HG03469 (cell line): ENCODE results near the gene SLC2A3.
"Not testable (repeated sequence)": the region's sequence is repeated elsewhere in the genome, so short reads cannot be mapped to it uniquely, and the experiment has no call there.

Experiments used
- ATAC-seq: cut with Tn5 transposase; IDR thresholded peaks from one replicate; pipeline ENCODE4 v1.9.1; 2021; ENCODE audit warnings: mild to moderate bottlenecking, moderate library complexity, moderate number of reproducible peaks; ENCODE audit not compliant: unreplicated experiment

The SLC2A3 gene

DNA sequence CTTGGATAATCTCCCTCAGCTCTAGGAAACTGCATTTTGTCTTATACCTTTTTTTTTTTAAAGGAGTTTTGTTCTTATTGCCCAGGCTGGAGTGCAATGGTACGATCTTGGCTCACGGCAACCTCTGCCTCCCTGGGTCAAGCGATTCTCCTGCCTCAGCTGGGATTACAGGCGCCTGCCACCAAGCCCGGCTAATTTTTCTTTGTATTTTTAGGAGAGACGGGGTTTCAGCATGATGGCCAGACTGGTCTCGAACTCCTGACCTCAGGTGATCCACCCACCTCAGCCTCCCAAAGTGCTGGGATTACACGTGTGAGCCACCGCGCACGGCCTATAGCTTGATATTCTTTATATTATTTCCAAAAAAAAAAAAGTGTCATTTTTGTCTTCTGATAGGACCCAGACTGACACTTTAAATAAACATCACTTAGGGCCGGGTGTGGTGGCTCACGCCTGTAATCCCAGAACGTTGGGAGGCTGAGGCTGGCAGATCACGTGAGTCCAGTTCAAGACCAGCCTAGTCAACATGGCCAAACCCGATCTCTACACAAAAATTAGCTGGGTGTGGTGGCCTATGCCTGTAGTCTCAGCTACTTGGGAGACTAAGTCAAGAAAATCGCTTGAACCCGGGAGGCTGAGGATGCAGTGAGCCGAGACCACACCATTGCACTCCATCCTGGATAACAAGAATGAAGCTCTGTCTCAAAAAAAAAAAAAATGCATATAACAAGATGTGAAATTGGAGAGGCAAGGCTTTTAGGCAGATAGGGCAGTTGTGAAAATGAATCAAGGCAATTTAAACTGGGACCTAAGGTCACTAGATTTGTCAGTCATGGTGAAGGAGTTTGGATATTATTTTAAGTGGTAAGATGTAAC is 18.4 kb downstream of the SLC2A3 start:
- no peak for ATAC-seq

DNA sequence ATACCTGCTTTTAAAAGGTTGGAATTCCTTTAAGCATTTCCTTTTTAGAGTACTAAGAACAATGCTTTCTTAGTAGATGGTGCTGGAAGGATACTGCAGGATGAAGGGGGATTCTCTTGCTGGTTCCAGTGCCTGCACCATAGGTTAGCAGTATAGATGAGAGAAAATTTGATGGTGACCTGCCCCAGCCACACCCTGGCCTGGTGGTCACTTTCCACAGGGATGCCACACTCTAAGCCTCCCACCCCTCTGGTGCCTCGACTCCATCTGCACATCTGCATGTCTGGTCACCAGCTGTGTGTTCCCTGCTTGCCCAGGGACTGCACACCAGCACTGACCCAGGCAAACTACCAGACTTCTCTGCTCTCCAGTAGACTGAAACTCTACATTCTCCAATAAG is 19.1 kb downstream of the SLC2A3 start:
- ATAC-seq = no peak

DNA sequence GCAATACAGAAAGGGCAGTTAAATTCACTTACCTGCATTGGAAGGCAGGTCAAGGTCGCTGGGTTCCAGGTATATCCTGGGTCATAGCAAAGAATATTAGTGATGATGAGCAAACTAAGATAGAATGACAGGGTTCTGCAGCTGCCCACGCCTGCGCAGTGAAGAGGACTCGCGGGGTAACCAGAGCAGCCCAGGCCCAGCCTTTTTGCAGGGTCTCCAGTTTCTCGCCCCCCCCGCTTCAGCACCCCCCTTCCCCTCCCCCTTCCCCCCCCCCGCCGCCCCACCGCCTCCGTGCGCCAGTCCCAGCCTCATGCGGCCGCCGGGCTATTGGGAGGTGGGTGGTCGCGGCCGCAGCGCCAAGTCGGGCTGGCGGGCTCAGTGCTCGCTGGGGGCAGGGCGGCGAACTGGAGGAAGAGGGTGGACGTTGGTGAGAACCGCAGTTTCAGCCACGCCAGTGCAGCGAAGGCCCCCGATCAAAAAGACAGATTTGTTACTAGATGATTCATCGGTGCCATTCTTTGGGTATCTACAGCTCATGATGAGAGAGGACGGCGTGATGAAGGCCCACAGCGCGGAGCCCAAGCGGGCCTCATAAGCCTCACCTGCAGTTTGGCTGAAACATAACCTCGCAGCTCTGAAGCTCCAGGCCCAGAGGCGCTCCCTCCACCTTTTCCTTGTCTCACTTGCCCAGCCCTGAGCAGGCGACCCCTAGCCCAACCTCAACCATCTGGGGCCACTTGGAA is 20.2 kb downstream of the SLC2A3 start:
- no peak for ATAC-seq

DNA sequence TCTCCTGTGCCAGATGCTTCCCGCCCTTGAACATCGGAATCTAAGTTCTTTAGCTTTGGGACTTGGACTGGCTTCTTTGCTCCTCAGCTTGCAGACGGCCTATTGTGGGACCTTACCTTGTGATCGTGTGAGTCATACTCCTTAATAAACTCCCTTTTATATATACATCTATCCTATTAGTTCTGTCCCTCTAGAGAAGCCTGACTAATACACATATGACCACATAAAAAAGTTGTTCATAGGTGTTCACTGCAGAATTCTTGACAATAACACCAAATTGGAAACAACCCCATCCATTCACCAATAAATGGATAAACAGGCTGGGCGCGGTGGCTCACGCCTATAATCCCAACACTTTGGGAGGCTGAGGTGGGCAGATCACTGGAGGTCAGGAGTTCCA is 25.9 kb downstream of the SLC2A3 start:
- ATAC-seq = not testable (repeated sequence)

DNA sequence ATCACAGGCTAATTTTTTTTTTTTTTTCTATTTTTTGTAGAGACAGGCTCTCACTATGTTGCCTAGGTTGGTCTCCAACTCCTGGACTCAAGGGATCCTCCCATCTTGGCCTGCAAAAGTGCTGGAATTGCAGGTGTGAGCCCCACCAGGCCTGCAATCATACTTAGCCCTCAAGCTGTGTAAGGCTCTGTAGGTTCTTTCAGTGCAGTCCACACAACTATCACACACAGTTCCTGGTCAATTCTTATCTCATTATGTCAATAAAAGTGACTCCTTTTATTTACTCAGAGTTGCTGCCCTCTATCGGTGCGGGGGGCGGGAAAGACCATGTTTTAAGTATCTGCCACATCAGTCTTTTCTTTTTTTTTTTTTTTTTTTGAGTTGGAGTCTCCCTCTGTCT is 29.0 kb downstream of the SLC2A3 start:
- ATAC-seq = no peak

DNA sequence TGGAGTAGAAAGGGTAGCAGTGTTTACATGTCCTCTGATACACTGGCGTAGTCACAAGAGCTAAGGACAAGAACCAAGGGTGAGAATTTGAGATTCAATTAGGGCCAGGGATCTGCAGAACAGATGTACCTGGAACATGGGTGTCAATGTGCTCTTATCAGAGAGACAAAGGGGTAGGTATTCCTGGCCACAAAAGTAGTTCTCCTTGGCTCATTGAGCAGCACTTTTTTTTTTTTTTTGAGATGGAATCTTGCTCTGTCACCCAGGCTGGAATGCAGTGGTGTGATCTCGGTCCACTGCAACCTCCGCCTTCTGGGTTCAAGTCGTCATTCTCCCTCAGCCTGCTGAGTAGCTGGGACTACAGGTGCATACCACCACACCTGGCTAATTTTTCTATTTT is 29.7 kb downstream of the SLC2A3 start:
- ATAC-seq = not testable (repeated sequence)

DNA sequence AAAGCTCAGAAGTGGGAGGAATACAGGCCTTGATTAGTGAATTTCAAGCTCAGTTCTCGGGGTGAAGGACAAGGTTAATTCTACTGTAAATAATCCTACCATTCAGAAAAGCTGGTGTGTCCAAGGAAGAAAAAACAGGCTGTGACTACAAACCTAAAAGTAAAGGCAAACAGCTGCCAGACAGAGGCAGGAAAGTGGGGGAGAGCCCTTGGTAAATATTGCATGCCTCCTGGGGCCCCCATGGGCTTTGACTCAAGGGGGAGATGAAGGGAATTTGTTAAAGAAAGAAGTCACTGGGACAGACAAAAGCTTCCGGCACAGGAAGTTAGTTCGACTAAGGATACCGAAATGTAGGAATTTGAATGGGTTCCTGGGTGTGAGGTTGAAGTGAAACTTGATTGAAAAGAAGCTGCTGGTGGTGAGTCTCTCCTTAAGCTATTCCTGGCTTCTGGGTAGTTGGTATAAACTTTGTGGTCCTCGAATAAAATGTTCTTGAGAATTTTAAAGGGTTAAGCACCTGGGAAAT is 30.3 kb downstream of the SLC2A3 start:
- not testable (repeated sequence) for ATAC-seq

DNA sequence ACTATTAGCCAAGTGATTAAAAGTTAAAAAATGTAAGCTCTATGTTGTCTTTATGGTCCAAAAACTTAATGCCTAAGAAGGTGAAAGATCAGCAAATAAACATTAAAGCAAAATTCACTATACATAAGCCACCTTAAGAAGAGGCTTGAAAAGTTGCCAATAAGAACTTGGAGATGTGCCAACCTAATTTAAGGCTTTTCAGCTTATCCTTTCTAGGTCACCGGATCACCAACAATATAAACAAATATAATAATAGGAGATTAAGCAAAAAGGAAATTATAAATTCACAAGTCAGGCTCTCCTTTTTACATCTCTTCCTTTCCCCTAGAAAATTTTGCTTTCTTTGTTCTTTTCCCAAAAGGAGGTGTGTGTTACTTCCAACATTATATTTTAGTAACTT is 30.9 kb downstream of the SLC2A3 start:
- no peak for ATAC-seq

DNA sequence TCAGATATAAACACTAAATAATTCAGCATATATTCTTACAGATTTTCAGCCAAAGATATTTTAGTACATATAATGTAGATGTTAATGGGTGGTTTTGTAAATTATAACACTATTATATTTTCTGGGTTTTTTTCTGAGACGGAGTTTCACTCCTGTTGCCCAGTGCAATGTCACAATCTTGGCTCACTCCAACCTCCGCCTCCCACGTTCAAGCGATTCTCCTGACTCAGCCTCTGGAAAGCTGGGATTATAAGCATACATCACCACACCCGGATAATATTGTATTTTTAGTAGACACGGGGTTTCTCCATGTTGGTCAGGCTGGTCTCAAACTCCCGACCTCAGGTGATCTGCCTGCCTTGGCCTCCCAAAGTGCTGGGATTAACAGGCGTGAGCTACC is 33.6 kb downstream of the SLC2A3 start:
- not testable (repeated sequence) for ATAC-seq

DNA sequence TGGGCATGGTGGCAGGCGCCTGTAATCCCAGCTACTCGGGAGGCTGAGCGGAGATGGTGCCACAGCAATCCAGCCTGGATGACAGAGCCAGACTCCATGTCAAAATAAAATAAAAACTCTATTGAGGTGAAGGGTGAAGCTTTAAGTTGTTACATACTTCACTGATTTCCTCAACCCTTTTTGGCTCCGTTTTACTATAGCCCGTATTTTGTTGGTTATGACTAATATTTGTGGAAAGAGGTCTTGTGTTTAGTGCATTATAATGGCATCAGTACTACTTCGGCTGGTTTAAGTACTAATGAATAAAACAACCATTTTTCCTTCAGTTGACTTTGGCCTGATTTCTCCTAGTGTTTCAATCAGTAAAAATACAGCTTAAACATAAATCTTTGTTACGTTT is 36.2 kb downstream of the SLC2A3 start:
- no peak for ATAC-seq

DNA sequence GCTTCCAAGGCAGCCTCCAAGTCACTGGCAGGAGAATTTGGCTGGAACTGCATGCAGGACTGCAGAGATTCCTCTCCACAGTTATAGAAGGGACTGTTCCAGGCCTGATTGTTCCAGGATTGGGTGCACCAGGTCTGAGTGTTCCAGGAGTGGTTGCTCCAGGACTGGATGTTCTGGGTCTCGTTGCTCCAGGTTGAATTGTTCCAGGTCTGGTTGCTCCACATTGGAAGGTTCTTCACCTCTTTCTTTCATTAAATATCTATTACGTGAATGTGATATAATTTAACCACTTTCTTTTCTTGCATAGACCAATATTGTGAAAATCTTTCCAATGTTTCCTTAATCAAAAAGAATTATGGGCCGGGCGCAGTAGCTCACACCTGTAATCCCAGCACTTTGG is 39.3 kb downstream of the SLC2A3 start:
- not testable (repeated sequence) for ATAC-seq

DNA sequence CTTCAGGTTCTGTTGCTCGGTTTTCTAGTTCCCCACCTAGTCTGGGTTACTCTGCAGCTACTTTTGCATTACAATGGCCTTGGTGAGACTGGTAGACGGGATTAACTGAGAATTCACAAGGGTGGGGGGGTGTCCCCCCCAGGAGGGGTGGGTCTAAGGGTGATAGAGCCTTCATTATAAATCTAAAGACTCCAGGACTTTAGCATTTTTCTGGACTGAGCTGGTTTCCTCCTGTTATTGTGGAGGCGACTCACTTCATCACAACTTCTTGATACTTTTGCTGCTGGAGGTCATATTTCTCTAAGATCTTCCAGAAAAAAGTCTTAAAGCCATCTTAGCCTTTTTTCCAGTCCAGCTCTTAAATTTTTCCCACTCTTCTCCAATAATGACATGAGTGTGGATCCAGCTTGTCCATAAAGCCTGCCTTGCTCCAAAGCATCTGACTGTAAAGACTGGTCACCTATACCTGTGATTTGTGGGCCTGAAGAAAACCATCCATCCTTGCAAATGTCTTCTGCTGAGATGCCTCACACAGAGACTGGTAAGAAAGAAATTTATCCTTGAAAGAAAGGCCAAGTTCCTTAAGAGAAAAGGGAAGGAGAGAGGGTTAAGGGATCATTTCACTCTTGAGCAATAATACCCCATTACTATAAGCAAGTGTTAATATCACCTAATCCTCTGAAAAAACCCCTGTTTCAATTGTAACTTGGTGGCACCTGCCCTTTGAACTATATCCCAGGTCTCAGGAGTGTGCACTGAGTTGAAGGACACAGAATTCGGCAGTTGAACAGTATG is 43.6 kb downstream of the SLC2A3 start:
- ATAC-seq = no peak

DNA sequence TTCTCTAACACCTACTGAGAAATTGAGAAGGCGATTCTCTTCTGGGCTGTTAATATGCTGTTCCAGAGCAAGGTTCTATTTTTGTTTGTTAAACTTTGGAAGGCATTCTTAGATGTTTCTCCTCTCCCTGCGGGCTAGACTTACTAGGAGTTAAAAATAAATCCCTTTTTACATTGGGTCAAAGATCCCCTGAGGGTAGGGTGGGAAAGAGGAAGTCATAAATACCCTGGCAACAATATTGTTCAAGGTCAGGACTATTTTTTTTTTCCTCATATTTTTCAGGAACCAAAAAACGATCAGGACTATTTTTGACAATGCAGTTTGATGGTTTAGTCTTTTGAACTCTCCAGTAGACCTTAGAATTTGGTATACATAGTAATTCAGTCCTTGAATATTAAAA is 51.3 kb downstream of the SLC2A3 start:
- no peak for ATAC-seq

DNA sequence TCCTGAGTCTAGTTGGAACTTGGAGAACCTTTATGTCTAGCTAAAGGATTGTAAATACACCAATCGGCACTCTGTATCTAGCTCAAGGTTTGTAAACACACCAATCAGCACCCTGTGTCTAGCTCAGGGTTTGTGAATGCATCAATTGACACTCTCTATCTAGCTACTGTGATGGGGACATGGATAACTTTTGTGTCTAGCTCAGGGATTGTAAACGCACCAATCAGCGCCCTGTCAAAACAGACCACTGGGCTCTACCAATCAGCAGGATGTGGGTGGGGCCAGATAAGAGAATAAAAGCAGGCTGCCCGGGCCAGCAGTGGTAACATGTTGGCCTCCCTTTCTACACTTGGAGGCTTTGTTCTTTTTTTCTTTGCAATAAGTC is 54.3 kb downstream of the SLC2A3 start:
- not testable (repeated sequence) for ATAC-seq

DNA sequence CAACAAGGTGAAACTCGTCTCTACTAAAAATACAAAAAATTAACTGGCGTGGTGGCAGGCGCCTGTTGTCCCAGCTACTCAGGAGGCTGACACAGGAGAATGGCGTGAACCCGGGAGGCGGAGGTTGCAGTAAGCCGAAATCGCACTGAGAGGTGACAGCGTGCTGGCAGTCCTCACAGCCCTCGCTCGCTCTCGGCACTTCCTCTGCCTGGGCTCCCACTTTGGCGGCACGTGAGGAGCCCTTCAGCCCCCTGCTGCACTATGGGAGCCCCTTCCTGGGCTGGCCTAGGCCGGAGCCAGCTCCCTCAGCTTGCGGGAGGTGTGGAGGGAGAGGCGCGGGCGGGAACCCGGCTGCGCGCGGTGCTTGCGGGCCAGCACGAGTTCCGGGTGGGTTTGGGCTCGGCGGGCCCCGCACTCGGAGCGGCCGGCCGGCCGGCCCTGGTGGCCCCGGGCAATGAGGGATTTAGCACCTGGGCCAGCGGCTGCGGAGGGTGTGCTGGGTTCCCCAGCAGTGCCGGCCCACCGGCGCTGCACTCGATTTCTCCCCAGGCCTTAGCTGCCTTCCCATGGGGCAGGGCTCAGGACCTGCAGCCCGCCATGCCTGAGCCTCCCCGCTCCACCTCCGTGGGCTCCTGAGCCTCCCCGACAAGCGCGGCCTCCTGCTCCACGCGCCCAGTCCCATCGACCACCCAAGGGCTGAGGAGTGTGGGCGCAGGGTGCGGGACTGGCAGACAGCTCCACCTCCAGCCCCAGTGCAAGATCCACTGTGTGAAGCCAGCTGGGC is 54.8 kb downstream of the SLC2A3 start:
- not testable (repeated sequence) for ATAC-seq

DNA sequence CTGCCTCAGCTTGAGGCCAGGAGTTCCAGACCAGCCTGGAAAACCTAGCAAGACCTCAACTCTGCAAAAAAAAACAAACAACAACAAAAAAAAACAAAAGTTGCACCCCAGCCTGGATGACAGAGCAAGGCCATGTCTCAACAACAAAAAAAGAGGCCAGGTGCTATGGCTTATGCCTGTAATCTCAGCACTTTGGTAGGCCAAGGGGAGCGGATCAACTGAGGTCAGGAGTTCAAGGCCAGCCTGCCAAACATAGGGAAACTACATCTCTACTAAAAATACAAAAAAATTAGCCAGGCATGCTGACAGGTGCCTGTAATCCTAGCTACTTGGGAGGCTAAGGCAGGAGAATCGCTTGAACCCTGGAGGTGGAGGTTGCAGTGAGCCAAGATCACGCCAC is 56.7 kb downstream of the SLC2A3 start:
- ATAC-seq = no peak

DNA sequence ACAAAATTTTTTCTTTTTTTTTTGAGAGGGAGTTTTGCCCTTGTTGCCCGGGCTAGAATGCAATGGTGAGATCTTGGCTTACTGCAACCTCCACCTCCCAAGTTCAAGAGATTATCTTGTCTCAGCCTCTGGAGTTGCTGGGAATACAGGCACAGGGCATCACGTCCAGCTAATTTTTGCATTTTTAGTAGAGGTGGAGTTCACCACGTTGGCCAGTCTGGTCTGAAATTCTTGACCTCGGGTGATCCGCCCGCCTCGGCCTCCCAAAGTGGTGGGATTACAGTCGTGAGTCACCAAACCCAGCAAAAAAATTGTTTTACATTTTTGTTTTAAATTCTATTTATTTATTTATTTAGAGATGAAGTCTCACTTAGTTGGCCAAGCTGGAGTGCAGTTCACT is 58.6 kb downstream of the SLC2A3 start:
- no peak for ATAC-seq

DNA sequence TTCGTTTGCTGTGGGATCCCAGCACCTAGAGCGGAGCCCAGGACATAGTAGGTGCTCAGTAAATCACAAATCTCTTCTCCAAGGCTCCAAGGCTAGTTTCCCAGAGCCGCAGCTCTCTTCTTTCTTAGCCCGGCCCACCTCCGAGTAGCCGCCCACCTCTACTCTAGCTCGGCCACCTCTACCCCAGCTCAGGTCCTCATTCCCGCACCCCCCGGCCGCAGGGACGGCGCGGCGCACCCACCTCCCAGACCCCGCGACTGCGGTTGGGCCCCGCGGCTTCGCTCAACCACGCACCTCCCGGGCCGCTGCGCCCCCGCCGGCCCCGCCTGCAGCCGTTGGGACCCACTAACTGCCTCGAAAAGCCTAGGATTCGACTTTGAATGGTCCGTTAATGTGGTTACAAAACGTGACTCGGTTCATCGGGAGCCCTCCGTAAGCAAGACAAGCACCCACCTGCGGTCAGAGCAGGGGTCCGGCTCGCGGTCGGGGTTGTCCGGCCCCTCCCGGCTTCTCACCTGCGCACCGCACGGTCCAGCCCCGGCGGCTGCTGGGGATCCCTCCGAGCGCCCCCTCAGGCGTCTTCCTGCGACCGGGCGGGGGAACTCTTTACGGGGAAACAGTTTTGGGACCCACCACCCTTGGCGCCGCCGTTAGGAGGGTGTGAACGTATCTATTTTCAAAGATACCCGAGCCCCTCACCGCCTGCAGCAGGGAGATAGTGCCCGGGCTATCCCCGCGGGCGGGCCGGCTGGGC is 63.2 kb downstream of the SLC2A3 start, which contains the start of gene SLC2A14:
Gene SLC2A14, minus strand, starts transcription at position 350 of the 754 bp plus-strand sequence. CDS start 3,035 bp downstream, outside the sequence.
- no peak for ATAC-seq

DNA sequence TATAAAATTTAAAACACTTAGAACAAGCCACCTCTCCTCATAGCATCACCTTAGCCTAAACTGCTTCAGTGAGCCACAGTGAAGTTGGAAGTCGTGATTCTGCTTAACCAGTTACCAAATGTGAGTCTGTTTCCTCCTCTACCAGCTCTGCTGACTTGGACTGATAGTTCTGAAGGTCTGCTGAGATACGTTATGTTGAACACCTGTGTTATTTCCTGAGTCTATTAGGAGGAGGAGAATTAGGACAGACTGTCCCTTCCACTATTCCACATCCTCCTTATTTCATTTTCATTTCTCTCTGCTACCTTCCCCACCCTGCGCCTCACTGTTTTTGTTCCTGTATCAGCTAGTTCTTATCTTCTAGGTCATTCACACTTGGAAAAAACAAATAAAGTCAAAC is 65.7 kb downstream of the SLC2A3 start:
- no peak for ATAC-seq
